Measurements from ENCODE around the gene CEP120.
A peak's percentile ranks its signal among the peaks of the same experiment; 100 is the strongest.
"Not testable (repeated sequence)": the region's sequence is repeated elsewhere in the genome, so short reads cannot be mapped to it uniquely, and the experiment has no call there.

Gene CEP120

GRCh38 chr5:123460296-123460729 is 37.1 kb upstream of the CEP120 start:
- Histone ChIP-seq H3K9me2 (replicated peaks; ENCODE audit: low read depth, low read length) (no peaks in the 10 kb centered on the region), H3K9me3 (ENCODE audit: insufficient read depth, low read depth, low read length) (no peaks in the 10 kb centered on the region), H2AFZ (ENCODE audit: low read length) (no peak overlapping the region), H3K36me3 (ENCODE audit: insufficient read depth, low read length) (no peaks in the 10 kb centered on the region), H4K20me1 (ENCODE audit: insufficient read depth, low read length, poor library complexity, severe bottlenecking) (no peaks in the 10 kb centered on the region), H3K79me2 (ENCODE audit: insufficient read depth, low read length) (no peaks in the 10 kb centered on the region), H3K9ac (ENCODE audit: low read depth, low read length, poor library complexity, severe bottlenecking) (no peak overlapping the region), H3K4me1 (ENCODE audit: insufficient read depth, low read length, poor library complexity, severe bottlenecking) (peaks cover 6% of the 10 kb centered on the region), H3F3A (ENCODE audit: low read depth) (no peaks in the 10 kb centered on the region), H3K4me2 (ENCODE audit: low read depth, low read length, poor library complexity, severe bottlenecking) (peak overlapping the region; percentile 46), H3K27me3 (ENCODE audit: insufficient read depth, low read length, poor library complexity, severe bottlenecking) (no peaks in the 10 kb centered on the region), H3K4me3 (ENCODE audit: low read length, poor library complexity, severe bottlenecking) (no peak overlapping the region)
- TF ChIP-seq EZH2phosphoT487 (IDR thresholded peaks at IDR 0.05; ENCODE audit: borderline replicate concordance) (no peak), CTCF (conservative IDR thresholded peaks at IDR 0.05; ENCODE audit: low read length) (no peak)

GRCh38 chr5:123458994-123459393 is 35.8 kb upstream of the CEP120 start:
- not testable (repeated sequence) for H3K4me2 ChIP-seq (ENCODE audit: low read depth, low read length, poor library complexity, severe bottlenecking); H3F3A ChIP-seq (ENCODE audit: low read depth); H3K4me3 ChIP-seq (ENCODE audit: low read length, poor library complexity, severe bottlenecking); H3K9ac ChIP-seq (ENCODE audit: low read depth, low read length, poor library complexity, severe bottlenecking); H2AFZ ChIP-seq (ENCODE audit: low read length); H4K20me1 ChIP-seq (ENCODE audit: insufficient read depth, low read length, poor library complexity, severe bottlenecking); H3K27me3 ChIP-seq (ENCODE audit: insufficient read depth, low read length, poor library complexity, severe bottlenecking); H3K4me1 ChIP-seq (ENCODE audit: insufficient read depth, low read length, poor library complexity, severe bottlenecking); H3K9me2 ChIP-seq (replicated peaks; ENCODE audit: low read depth, low read length); H3K79me2 ChIP-seq (ENCODE audit: insufficient read depth, low read length); H3K9me3 ChIP-seq (ENCODE audit: insufficient read depth, low read depth, low read length); H3K36me3 ChIP-seq (ENCODE audit: insufficient read depth, low read length)

GRCh38 chr5:123456242-123456641 is 33.0 kb upstream of the CEP120 start:
- H3K36me3 ChIP-seq (ENCODE audit: insufficient read depth, low read length) = no peaks in the 10 kb centered on the region
- H2AFZ ChIP-seq (ENCODE audit: low read length) = no peak overlapping the region
- H3K79me2 ChIP-seq (ENCODE audit: insufficient read depth, low read length) = no peaks in the 10 kb centered on the region
- no peak overlapping the region for H3K9ac ChIP-seq (ENCODE audit: low read depth, low read length, poor library complexity, severe bottlenecking)
- no peaks in the 10 kb centered on the region for H3F3A ChIP-seq (ENCODE audit: low read depth)
- H3K9me3 ChIP-seq (ENCODE audit: insufficient read depth, low read depth, low read length) = no peaks in the 10 kb centered on the region
- TF ChIP-seq CTCF (conservative IDR thresholded peaks at IDR 0.05; ENCODE audit: low read length) = no peak
- TF ChIP-seq EZH2phosphoT487 (IDR thresholded peaks at IDR 0.05; ENCODE audit: borderline replicate concordance) = no peak
- no peaks in the 10 kb centered on the region for H3K9me2 ChIP-seq (replicated peaks; ENCODE audit: low read depth, low read length)
- H4K20me1 ChIP-seq (ENCODE audit: insufficient read depth, low read length, poor library complexity, severe bottlenecking) = no peaks in the 10 kb centered on the region
- no peak overlapping the region for H3K4me3 ChIP-seq (ENCODE audit: low read length, poor library complexity, severe bottlenecking)
- H3K4me1 ChIP-seq (ENCODE audit: insufficient read depth, low read length, poor library complexity, severe bottlenecking) = peaks cover 6% of the 10 kb centered on the region
- no peaks in the 10 kb centered on the region for H3K27me3 ChIP-seq (ENCODE audit: insufficient read depth, low read length, poor library complexity, severe bottlenecking)
- H3K4me2 ChIP-seq (ENCODE audit: low read depth, low read length, poor library complexity, severe bottlenecking) = no peak overlapping the region

- Histone ChIP-seq H3K79me2 (ENCODE audit: insufficient read depth, low read length) (no peaks in the 10 kb centered on the region), H3K4me1 (ENCODE audit: insufficient read depth, low read length, poor library complexity, severe bottlenecking) (peaks cover 5% of the 10 kb centered on the region), H3K4me3 (ENCODE audit: low read length, poor library complexity, severe bottlenecking) (no peak overlapping the region), H3K9me3 (ENCODE audit: insufficient read depth, low read depth, low read length) (no peaks in the 10 kb centered on the region), H2AFZ (ENCODE audit: low read length) (no peak overlapping the region), H3K9ac (ENCODE audit: low read depth, low read length, poor library complexity, severe bottlenecking) (no peak overlapping the region), H3K27me3 (ENCODE audit: insufficient read depth, low read length, poor library complexity, severe bottlenecking) (no peaks in the 10 kb centered on the region), H4K20me1 (ENCODE audit: insufficient read depth, low read length, poor library complexity, severe bottlenecking) (no peaks in the 10 kb centered on the region), H3K4me2 (ENCODE audit: low read depth, low read length, poor library complexity, severe bottlenecking) (no peak overlapping the region), H3K36me3 (ENCODE audit: insufficient read depth, low read length) (no peaks in the 10 kb centered on the region), H3K9me2 (replicated peaks; ENCODE audit: low read depth, low read length) (no peaks in the 10 kb centered on the region), H3F3A (ENCODE audit: low read depth) (no peaks in the 10 kb centered on the region)
- TF ChIP-seq CTCF (conservative IDR thresholded peaks at IDR 0.05; ENCODE audit: low read length) = no peak
- TF ChIP-seq EZH2phosphoT487 (IDR thresholded peaks at IDR 0.05; ENCODE audit: borderline replicate concordance) = no peak
These were observed 32.4 kb upstream of the CEP120 start for GRCh38 chr5:123455640-123456039.
